Memory B cell (primary cell): Measurements from ENCODE around the gene FN1.

Experiments
- ATAC-seq: fragments of 150-1000 bp; cut with Tn5 transposase; 2 replicates; pipeline ENCODE4 v1.10.0; 2021; ENCODE audit warnings: low read depth, mild to moderate bottlenecking, moderate library complexity
- DNase-seq, 2 donors: peaks; one replicate each; pipeline ENCODE4 v3.0.0; 2022; ENCODE audit warnings: low spot score in 2 of 2
- H3K27ac Mint-ChIP-seq: one replicate; pipeline ENCODE4 v1.8.0; 2022; ENCODE audit warnings: mild to moderate bottlenecking, moderate library complexity, mixed read lengths
- H3K27me3 Mint-ChIP-seq: one replicate; pipeline ENCODE4 v1.8.0; 2022; ENCODE audit warnings: mixed read lengths
- H3K36me3 Mint-ChIP-seq: one replicate; pipeline ENCODE4 v1.8.0; 2022; ENCODE audit warnings: mild to moderate bottlenecking, mixed read lengths
- H3K4me1 Mint-ChIP-seq: one replicate; pipeline ENCODE4 v1.8.0; 2022; ENCODE audit warnings: mixed read lengths
- H3K4me3 Mint-ChIP-seq: one replicate; pipeline ENCODE4 v1.8.0; 2022; ENCODE audit warnings: mild to moderate bottlenecking, moderate library complexity, mixed read lengths
- H3K9me3 Mint-ChIP-seq: one replicate; pipeline ENCODE4 v1.8.0; 2022; ENCODE audit warnings: mixed read lengths

Gene FN1

DNA sequence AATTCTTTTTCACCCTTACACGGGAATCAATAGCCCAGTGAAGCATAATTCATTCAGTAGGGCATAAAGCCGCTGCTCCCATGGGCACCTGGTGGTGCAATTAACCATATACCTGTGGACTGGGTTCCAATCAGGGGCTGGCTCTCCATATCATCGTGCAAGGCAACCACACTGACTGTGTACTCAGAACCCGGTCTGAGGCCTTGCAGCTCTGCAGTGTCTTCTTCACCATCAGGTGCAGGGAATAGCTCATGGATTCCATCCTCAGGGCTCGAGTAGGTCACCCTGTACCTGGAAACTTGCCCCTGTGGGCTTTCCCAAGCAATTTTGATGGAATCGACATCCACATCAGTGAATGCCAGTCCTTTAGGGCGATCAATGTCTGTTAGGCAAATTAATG lies 55.2 kb downstream of the FN1 start:
- H3K27ac Mint-ChIP-seq, result no peak overlapping the region
- H3K4me1 Mint-ChIP-seq, result no peaks in the 10 kb centered on the region
- no peaks in the 10 kb centered on the region for H3K9me3 Mint-ChIP-seq
- no peak overlapping the region for H3K4me3 Mint-ChIP-seq
- ATAC-seq, result no peak
- H3K27me3 Mint-ChIP-seq, result no peaks in the 10 kb centered on the region
- DNase-seq, result no peak
- no peaks in the 10 kb centered on the region for H3K36me3 Mint-ChIP-seq

DNA sequence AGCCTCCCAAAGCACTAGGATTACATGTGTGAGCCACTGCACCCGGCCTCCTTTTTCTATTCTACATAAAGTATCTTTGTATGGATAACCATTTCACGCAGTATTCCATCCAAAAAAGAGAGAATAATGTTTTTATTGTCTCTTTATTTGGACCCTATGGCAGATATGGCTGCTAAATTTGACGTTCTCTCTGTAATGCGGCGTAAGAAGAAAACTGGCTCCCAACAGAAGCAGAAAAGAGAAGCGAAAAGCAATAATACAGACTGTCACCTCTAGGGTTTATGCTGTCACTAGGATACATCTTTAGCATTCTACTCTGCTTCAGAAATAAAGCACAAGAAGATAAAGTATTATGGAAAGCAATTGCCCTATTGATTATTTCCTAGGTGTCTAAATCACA lies 55.9 kb downstream of the FN1 start:
- no peak for ATAC-seq
- Mint-ChIP-seq H3K36me3 (no peaks in the 10 kb centered on the region), H3K27me3 (no peaks in the 10 kb centered on the region), H3K4me3 (no peak overlapping the region), H3K9me3 (no peaks in the 10 kb centered on the region), H3K4me1 (no peaks in the 10 kb centered on the region), H3K27ac (no peak overlapping the region)
- DNase-seq, result no peak

DNA sequence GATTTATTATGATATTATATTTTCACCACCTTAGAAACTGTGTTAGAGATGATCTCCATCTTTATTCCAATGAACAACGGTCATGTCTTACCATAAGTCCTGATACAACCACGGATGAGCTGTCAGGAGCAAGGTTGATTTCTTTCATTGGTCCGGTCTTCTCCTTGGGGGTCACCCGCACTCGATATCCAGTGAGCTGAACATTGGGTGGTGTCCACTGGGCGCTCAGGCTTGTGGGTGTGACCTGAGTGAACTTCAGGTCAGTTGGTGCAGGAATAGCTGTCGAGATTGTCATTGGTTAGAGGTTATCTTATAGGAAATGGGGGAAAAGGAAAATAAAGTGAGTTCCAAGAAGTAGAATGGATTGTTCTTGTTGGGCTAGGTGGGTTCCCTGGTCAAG lies 56.8 kb downstream of the FN1 start:
- H3K9me3 Mint-ChIP-seq, result peaks cover 1% of the 10 kb centered on the region
- no peak overlapping the region for H3K27ac Mint-ChIP-seq
- DNase-seq (no peak), ATAC-seq (no peak)
- no peak overlapping the region for H3K4me3 Mint-ChIP-seq
- H3K36me3 Mint-ChIP-seq, result peaks cover 5% of the 10 kb centered on the region
- H3K4me1 Mint-ChIP-seq, result no peaks in the 10 kb centered on the region
- no peaks in the 10 kb centered on the region for H3K27me3 Mint-ChIP-seq

DNA sequence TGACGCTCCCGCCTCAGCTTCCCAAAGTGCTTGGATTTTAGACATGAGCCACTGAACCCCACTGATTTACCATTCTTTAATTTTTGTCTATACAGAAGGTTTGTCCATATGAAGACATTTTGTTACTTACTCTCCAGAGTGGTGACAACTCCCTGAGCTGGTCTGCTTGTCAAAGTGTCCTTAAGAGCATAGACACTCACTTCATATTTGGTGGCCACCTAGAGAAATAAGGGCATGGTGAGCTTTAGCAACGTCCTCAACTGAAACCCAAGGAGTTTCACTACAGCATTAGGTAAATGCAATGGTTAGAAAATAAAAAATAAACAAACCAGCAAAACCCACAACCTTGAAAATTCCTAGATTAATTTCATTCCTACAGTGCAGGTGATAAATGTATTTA lies 57.8 kb downstream of the FN1 start:
- H3K36me3 Mint-ChIP-seq, result peaks cover 7% of the 10 kb centered on the region
- H3K27ac Mint-ChIP-seq, result no peak overlapping the region
- H3K9me3 Mint-ChIP-seq, result peaks cover 1% of the 10 kb centered on the region
- ATAC-seq (no peak), DNase-seq (no peak)
- no peak overlapping the region for H3K4me3 Mint-ChIP-seq
- H3K27me3 Mint-ChIP-seq, result no peaks in the 10 kb centered on the region
- H3K4me1 Mint-ChIP-seq, result no peaks in the 10 kb centered on the region

DNA sequence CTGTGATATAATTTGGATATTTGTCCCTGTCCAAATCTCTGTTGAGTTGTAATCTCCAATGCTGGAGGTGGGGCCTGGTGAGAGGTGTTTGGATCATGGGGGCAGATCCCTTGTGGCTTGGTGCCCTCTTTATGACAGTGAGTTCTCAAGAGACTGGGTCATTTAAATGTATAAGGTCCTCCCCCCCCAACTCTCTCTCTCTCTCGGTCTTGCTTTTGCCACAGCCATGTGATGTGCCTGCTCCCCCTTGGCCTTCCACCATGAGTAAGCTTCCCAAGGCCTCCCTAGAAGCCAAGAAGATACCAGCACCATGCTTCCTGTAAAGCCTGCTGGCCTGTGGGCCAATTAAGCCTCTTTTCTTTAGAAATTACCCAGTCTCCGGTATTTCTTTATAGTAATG lies 58.6 kb downstream of the FN1 start:
- H3K27ac Mint-ChIP-seq, result no peak overlapping the region
- peaks cover 1% of the 10 kb centered on the region for H3K9me3 Mint-ChIP-seq
- H3K36me3 Mint-ChIP-seq, result peaks cover 7% of the 10 kb centered on the region
- DNase-seq (no peak), ATAC-seq (no peak)
- H3K27me3 Mint-ChIP-seq, result no peaks in the 10 kb centered on the region
- H3K4me3 Mint-ChIP-seq, result no peak overlapping the region
- H3K4me1 Mint-ChIP-seq, result no peaks in the 10 kb centered on the region

DNA sequence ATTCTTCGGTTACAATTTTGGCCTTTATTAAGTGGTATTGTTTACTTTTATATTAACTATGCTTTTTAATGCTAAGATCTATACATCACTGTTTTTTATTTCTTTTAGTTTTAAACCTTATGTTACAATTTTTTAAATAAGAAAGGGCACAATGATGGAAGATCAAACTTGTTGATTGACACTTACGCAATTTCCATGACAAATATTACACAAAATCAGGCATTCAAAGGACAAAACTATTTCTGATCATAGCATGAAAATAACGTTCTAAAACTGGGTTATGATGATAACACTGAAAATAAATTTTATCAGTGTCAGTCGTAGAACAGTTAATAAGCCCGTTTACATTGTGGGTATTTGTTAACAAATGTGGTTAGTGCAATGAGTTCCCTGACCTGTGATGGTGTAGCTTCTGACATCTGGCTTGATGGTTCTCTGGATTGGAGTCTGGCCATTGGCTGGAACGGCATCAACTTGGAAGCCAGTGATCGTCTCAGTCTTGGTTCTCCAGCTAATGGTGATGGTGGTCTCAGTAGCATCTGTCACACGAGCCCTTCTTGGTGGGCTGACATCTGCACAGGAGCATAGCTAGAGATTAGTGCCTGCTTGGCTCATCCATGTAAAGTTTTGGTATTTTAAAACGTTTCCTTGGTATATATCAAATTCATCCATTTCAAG lies 59.6 kb downstream of the FN1 start:
- Mint-ChIP-seq H3K36me3 (peaks cover 7% of the 10 kb centered on the region), H3K4me3 (no peak overlapping the region), H3K27me3 (no peaks in the 10 kb centered on the region), H3K27ac (no peak overlapping the region), H3K4me1 (no peaks in the 10 kb centered on the region), H3K9me3 (peaks cover 1% of the 10 kb centered on the region)
- DNase-seq (no peak), ATAC-seq (no peak)

DNA sequence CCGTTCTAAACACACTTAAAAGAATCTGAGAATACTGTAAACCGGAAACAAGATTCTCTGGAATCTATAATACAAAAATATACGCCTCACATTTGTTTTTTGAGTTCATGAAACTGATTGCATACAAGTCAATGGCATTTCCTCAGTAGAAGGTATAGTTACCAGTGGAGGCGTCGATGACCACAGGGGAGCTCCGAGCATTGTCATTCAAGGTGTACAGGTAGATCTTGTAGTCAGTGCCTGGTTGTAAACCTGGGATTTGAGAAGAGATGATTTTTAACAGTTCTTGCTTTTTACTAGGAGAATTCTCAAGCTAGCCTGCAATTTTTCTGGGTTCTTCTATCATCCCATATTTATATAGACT lies 60.4 kb downstream of the FN1 start:
- DNase-seq (no peak), ATAC-seq (no peak)
- Mint-ChIP-seq H3K27ac (no peak overlapping the region), H3K9me3 (peaks cover 1% of the 10 kb centered on the region), H3K27me3 (no peaks in the 10 kb centered on the region), H3K4me3 (no peak overlapping the region), H3K4me1 (no peaks in the 10 kb centered on the region), H3K36me3 (peaks cover 7% of the 10 kb centered on the region)

DNA sequence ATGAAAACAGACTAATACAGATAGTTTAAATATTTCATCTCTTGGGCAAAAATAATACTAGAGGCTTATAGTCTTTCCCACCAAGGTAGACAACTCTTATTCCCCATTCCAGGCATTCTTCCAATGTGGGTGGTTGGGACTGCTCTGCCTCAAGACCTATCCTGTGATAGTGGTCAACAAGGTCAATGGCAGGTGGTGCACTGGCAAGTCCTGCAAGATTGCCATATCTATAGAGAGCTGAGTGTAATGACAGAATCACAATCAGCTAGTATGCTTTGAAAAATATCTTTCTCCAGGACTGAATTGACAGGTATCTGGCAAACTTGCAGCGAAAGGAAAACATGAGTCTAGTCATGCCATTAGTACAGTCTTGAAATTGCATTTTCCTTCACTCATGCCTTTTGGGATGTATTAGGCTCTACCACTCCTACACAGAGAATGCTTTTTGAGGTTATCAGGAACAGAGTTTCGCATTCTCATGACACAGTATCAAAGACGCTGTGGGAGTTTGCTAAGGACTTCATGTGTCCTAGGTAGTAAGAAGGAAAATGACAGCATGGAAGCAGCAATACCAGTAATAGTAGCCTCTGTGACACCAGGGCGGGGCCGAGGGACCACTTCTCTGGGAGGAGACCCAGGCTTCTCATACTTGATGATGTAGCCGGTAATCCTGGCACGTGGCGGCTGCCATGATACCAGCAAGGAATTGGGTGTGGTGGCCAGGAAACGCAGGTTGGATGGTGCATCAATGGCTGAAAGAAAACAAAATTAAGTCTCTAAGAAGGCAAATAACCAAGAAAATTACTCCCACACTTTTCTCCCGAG lies 61.0 kb downstream of the FN1 start:
- no peak for DNase-seq
- H3K36me3 Mint-ChIP-seq, result peaks cover 7% of the 10 kb centered on the region
- no peak overlapping the region for H3K4me3 Mint-ChIP-seq
- H3K27ac Mint-ChIP-seq, result no peak overlapping the region
- no peak for ATAC-seq
- peaks cover 1% of the 10 kb centered on the region for H3K9me3 Mint-ChIP-seq
- H3K27me3 Mint-ChIP-seq, result no peaks in the 10 kb centered on the region
- no peaks in the 10 kb centered on the region for H3K4me1 Mint-ChIP-seq

DNA sequence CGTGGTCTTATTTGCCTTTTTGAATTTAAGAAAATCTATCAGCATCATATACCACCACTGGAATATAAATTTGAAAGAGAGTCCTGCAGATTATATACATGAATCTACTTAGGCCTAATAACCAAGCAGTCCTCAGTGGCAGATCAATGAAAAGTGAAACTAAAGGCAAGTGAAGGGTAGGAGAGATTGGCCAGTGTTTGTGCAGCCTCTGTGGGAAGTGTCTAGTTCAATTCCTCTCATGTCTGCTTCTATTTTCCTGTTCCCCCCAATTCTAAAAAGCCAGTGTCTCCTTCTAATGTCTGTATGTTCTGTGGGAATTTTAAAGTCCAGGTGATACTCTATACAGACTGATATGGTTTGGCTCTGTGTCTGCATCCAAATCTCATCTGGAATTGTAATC lies 61.9 kb downstream of the FN1 start:
- ATAC-seq (no peak), DNase-seq (no peak)
- H3K36me3 Mint-ChIP-seq, result peaks cover 7% of the 10 kb centered on the region
- H3K4me1 Mint-ChIP-seq, result no peaks in the 10 kb centered on the region
- H3K4me3 Mint-ChIP-seq, result no peak overlapping the region
- H3K9me3 Mint-ChIP-seq, result peaks cover 1% of the 10 kb centered on the region
- no peaks in the 10 kb centered on the region for H3K27me3 Mint-ChIP-seq
- no peak overlapping the region for H3K27ac Mint-ChIP-seq

DNA sequence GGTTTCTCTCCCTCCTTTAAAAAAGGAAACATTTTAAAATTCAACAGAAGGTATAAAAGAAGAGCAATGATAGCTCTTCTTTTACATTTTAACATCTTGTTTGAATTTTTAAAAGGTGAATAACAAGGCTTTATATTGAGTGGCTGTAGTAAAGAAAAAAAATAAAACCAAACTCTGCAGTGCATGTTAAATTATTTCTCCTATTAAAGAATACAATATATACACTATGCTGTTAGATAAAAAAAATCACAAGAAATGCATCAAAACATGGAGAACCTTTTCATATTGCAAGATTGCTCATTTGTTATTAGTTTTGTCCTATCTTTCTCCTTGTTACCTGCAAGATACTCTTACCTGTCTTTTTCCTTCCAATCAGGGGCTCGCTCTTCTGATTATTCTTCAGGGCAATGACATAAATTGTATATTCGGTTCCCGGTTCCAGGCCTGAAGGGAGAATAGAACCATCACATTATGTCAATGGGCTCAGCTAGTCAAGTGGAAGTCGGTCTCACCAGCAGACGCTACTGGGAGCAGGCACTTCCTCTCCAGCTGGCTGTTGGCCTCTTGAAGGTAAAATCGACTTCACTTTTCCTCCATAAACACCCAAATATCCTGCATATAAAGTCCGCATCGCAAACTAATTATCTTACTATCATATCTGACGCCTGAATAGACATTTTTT lies 62.8 kb downstream of the FN1 start:
- Mint-ChIP-seq H3K4me3 (no peak overlapping the region), H3K4me1 (no peaks in the 10 kb centered on the region), H3K27me3 (no peaks in the 10 kb centered on the region), H3K36me3 (peaks cover 7% of the 10 kb centered on the region), H3K27ac (no peak overlapping the region), H3K9me3 (peaks cover 1% of the 10 kb centered on the region)
- no peak for DNase-seq
- no peak for ATAC-seq

DNA sequence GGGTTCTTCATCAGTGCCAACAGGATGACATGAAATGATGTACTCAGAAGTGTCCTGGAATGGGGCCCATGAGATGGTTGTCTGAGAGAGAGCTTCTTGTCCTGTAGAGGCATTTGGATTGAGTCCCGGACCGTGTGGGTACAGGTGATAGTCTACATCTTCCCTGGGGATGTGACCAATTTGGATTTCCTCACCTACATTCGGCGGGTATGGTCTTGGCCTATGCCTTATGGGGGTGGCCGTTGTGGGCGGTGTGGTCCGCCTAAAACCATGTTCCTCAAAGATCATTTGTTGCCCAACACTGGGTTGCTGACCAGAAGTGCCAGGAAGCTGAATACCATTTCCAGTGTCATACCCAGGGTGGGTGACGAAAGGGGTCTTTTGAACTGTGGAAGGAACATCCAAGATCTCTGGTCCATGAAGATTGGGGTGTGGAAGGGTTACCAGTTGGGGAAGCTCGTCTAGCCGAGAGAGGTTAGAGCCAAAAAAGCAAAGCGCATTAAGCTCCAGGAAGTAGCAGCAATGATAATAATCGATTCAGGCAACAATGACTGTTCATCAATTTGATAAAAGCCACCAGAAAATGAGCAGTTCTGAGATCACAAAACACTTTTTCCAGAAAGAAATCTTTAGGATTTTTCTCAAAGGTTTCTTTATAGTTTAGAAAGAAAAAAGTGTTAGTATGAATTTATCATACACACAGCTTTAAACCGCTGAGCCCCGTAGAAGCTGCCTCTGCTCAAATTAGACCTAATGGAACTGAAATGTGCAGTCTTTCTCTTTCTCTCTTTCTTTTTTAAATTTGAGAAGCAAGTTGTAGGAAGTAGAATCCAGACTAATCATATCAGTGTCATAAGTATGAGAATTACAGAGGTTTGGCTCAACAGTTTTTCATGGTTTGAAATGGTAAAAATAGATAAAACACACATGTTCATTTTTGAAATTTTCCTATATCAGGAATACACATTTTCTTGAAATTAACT lies 63.7 kb downstream of the FN1 start:
- H3K4me3 Mint-ChIP-seq, result no peak overlapping the region
- peaks cover 7% of the 10 kb centered on the region for H3K36me3 Mint-ChIP-seq
- no peaks in the 10 kb centered on the region for H3K4me1 Mint-ChIP-seq
- peaks cover 1% of the 10 kb centered on the region for H3K9me3 Mint-ChIP-seq
- H3K27ac Mint-ChIP-seq, result no peak overlapping the region
- H3K27me3 Mint-ChIP-seq, result no peaks in the 10 kb centered on the region
- DNase-seq, result no peak
- no peak for ATAC-seq

DNA sequence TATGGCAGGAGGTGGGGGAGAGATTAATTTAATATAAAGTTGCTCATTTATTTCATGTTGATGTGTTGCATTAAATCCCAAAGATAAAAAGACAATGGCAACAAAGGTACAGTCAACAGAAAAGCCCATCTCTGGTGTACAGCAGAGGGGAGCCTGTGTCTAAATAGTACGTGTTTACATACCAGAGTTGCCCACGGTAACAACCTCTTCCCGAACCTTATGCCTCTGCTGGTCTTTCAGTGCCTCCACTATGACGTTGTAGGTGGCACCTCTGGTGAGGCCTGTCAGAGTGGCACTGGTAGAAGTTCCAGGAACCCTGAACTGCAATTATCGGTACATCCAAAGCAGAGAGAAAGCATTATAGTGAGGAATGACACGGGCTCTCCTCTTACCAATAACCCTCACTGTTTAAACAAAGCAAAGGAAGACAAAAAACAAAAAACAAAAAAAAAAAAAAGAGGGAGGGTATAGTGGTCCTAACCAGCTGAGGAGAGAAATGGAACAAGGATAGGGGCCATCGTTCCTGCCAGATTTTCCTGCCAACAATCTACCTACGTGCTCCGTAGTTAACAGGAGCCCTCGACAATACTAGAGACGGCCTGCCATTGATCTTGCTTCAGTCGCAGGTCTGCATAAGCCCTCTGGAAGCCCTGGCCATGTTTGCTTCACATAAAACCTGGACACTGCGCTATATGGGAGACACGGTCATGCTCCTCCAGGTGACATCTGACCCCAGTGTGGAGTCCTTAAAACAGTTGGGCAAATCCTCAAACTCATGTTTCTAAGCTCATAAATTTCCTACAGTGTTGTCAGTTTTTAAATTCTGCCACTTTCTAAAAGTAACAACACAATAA lies 65.5 kb downstream of the FN1 start:
- H3K27ac Mint-ChIP-seq, result no peak overlapping the region
- H3K27me3 Mint-ChIP-seq, result no peaks in the 10 kb centered on the region
- no peak for DNase-seq
- peaks cover 1% of the 10 kb centered on the region for H3K9me3 Mint-ChIP-seq
- no peaks in the 10 kb centered on the region for H3K4me1 Mint-ChIP-seq
- H3K4me3 Mint-ChIP-seq, result no peak overlapping the region
- ATAC-seq, result no peak
- H3K36me3 Mint-ChIP-seq, result peaks cover 7% of the 10 kb centered on the region

DNA sequence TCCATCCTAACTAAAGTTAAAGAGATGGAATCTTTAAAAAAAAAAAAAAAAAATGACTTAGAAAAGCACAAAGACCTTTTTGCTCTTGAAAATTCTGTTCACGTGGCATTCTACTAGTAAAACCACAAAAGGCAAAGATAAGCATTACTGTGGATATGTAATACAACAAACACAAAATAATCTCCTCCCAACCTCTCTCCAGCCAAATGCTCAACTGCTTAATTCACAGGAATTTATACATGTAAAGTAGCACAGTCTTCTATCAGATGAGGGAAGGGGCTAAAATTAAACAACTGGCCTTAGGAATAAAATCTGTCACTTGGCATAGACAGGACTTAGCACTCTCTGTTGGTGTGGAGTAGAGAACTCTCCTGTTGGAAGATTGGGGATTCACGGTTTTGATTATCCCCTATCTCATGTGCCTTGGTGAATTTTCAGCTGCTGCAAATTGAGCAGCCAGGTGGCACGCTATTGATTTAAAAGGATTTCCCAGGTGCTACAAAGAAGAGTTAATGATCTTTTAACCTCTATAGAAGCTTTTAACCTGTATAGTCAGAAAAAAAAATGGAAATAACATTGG lies 66.6 kb downstream of the FN1 start:
- no peak overlapping the region for H3K4me3 Mint-ChIP-seq
- H3K36me3 Mint-ChIP-seq, result peaks cover 9% of the 10 kb centered on the region
- no peak overlapping the region for H3K27ac Mint-ChIP-seq
- H3K4me1 Mint-ChIP-seq, result peaks cover 3% of the 10 kb centered on the region
- H3K9me3 Mint-ChIP-seq, result peaks cover 1% of the 10 kb centered on the region
- DNase-seq (no peak), ATAC-seq (no peak)
- H3K27me3 Mint-ChIP-seq, result no peaks in the 10 kb centered on the region
